ENCODE measurements around the gene PLEKHA6. TPM values are rescaled to one million over a fixed set of nuclear protein-coding genes. Genes with fewer than 3 reads are reported as not detected.
A peak's percentile ranks its signal among the peaks of the same experiment; 100 is the strongest.

PLEKHA6 gene
- total RNA-seq, 1 donor from 2014 or later = 15.4 TPM

DNA sequence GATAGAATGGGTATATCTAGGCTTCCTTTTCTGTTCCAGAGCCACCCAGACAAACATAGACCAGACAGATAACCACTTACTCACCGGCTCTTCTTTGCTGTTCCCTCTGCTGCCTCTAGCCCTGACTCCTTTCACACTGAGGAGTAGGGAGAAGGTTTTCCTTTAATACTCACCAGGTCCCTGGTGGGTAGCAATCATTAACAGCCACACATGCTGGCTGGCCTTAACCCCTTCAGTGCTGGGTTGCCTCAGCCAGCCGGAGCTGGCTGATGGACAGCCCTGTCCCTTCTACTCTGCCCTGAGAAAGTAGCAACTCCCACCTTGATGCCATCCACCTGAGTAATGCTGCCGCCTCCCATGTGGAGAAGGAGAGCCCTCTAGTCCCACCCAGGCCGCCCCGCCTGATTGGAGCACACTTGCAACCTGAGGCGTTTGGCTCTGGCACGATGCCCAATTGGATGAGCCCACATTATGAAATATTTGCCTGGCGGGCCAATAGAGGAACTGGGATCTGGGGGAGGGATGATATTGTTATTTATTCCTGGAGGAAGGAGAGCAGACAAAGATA is 71.6 kb downstream of the PLEKHA6 start:
- peak; percentile 63 for DNase-seq (ENCODE audit: low read depth)
- peaks cover 6% of the 10 kb centered on the region for H3K27me3 ChIP-seq (ENCODE audit: control insufficient read depth, insufficient read depth, low read length)
- peak overlapping the region; percentile 26 for H3K4me3 ChIP-seq (ENCODE audit: low read depth, low read length)
- no peaks in the 10 kb centered on the region for H3K36me3 ChIP-seq (ENCODE audit: control insufficient read depth, insufficient read depth, low read length)
- TF ChIP-seq, protein P1, sequence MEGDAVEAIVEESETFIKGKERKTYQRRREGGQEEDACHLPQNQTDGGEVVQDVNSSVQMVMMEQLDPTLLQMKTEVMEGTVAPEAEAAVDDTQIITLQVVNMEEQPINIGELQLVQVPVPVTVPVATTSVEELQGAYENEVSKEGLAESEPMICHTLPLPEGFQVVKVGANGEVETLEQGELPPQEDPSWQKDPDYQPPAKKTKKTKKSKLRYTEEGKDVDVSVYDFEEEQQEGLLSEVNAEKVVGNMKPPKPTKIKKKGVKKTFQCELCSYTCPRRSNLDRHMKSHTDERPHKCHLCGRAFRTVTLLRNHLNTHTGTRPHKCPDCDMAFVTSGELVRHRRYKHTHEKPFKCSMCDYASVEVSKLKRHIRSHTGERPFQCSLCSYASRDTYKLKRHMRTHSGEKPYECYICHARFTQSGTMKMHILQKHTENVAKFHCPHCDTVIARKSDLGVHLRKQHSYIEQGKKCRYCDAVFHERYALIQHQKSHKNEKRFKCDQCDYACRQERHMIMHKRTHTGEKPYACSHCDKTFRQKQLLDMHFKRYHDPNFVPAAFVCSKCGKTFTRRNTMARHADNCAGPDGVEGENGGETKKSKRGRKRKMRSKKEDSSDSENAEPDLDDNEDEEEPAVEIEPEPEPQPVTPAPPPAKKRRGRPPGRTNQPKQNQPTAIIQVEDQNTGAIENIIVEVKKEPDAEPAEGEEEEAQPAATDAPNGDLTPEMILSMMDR (IDR thresholded peaks at IDR 0.05; ENCODE audit: insufficient read depth, low read length, poor library complexity, severe bottlenecking) = no peak

GRCh38 chr1:204287466-204287891 is 72.2 kb downstream of the PLEKHA6 start:
- Histone ChIP-seq H3K4me3 (ENCODE audit: low read depth, low read length) (peak overlapping the region; percentile 26), H3K27me3 (ENCODE audit: control insufficient read depth, insufficient read depth, low read length) (peaks cover 6% of the 10 kb centered on the region), H3K36me3 (ENCODE audit: control insufficient read depth, insufficient read depth, low read length) (no peaks in the 10 kb centered on the region)
- DNase-seq (ENCODE audit: low read depth) = no peak
- TF ChIP-seq, protein P1 (IDR thresholded peaks at IDR 0.05; ENCODE audit: insufficient read depth, low read length, poor library complexity, severe bottlenecking) = no peak

- TF ChIP-seq, protein P1 (IDR thresholded peaks at IDR 0.05; ENCODE audit: insufficient read depth, low read length, poor library complexity, severe bottlenecking) = no peak
- peak overlapping the region; percentile 26 for H3K4me3 ChIP-seq (ENCODE audit: low read depth, low read length)
- H3K36me3 ChIP-seq (ENCODE audit: control insufficient read depth, insufficient read depth, low read length) = no peaks in the 10 kb centered on the region
- H3K27me3 ChIP-seq (ENCODE audit: control insufficient read depth, insufficient read depth, low read length) = peaks cover 8% of the 10 kb centered on the region
- no peak for DNase-seq (ENCODE audit: low read depth)
Measured at GRCh38 chr1:204286831-204287421, 72.8 kb downstream of the PLEKHA6 start.

GRCh38 chr1:204286315-204286714 is 73.4 kb downstream of the PLEKHA6 start:
- H3K27me3 ChIP-seq (ENCODE audit: control insufficient read depth, insufficient read depth, low read length) = peaks cover 8% of the 10 kb centered on the region
- TF ChIP-seq, protein P1 (IDR thresholded peaks at IDR 0.05; ENCODE audit: insufficient read depth, low read length, poor library complexity, severe bottlenecking) = no peak

DNA sequence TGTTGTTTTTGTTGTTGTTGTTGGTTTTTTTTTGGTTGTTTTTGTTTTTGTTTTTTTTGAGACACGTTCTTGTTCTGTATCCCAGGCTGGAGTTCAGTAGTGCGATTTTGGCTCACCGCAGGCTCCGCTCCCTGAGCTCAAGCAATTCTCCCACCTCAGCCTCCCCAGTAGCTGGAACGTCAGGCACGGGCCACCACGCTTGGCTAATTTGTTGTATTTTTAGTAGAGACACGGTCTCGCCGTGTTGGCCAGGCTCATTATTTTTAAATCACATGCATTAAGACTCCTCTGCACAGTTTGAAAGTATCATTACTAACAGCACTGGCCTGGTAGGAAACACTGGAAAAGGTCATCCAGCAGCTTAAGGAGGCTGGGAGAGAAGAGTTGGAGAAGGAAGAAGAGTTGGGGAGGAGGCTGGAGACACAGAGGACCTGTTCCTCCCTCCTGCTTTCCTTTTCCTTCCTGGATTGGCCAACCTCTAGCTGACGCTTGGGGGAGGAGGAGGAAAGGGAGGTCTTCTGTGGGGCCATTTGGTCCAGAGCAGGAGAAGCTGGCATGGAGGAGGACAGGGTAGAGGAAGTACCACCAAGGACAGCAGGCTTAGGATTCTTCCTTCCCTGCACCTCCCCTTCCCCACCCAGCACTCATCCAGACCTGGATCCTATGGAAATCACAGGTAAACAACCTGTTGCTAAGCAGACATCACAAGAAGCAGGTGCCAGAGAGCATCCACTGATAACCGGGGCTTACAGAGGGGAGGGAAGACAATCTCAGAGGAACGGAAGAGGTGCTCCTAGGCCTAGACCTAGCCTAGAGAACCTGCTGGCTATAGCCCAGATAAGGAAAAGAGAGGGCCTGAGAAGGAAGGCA is 74.1 kb downstream of the PLEKHA6 start:
- DNase-seq (ENCODE audit: low read depth) = no peak
- Histone ChIP-seq H3K4me3 (ENCODE audit: low read depth, low read length) (no peak overlapping the region), H3K36me3 (ENCODE audit: control insufficient read depth, insufficient read depth, low read length) (no peaks in the 10 kb centered on the region), H3K27me3 (ENCODE audit: control insufficient read depth, insufficient read depth, low read length) (peaks cover 8% of the 10 kb centered on the region)
- TF ChIP-seq, protein P1 (IDR thresholded peaks at IDR 0.05; ENCODE audit: insufficient read depth, low read length, poor library complexity, severe bottlenecking) = no peak

More at GRCh38 chr1:204286315-204286714, 73.4 kb downstream of the PLEKHA6 start:
- H3K36me3 ChIP-seq (ENCODE audit: control insufficient read depth, insufficient read depth, low read length) = no peaks in the 10 kb centered on the region
- H3K4me3 ChIP-seq (ENCODE audit: low read depth, low read length) = no peak overlapping the region
- no peak for DNase-seq (ENCODE audit: low read depth)

All from kidney epithelial cell (primary cell).